Loucy (cell line): ENCODE results near the gene STX8.

Source experiments
- H2AFZ ChIP-seq: fragments of 200-600 bp; sonication (generic); 2 replicates; pipeline ENCODE4 v1.6.0; 2016; ENCODE audit warnings: antibody characterized with exemption, mild to moderate bottlenecking, low read length, moderate library complexity
- H3F3A ChIP-seq: fragments of 200-600 bp; 2 replicates; pipeline ENCODE4 v1.6.0; 2016; ENCODE audit warnings: antibody characterized with exemption, low read depth, mild to moderate bottlenecking
- H3K27me3 ChIP-seq: fragments of 200-600 bp; sonication (generic); 2 replicates; pipeline ENCODE4 v1.6.1; 2014; ENCODE audit warnings: low read length, mild to moderate bottlenecking; ENCODE audit not compliant: insufficient read depth, poor library complexity, severe bottlenecking
- H3K36me3 ChIP-seq: fragments of 200-600 bp; sonication (generic); 2 replicates; pipeline ENCODE4 v1.6.1; 2016; ENCODE audit warnings: low read length; ENCODE audit not compliant: insufficient read depth
- H3K4me1 ChIP-seq: fragments of 200-600 bp; sonication (generic); 2 replicates; pipeline ENCODE4 v1.5.1; 2014; ENCODE audit warnings: low read length, mild to moderate bottlenecking; ENCODE audit not compliant: insufficient read depth, poor library complexity, severe bottlenecking
- H3K4me2 ChIP-seq: fragments of 200-600 bp; sonication (generic); 2 replicates; pipeline ENCODE4 v1.6.0; 2014; ENCODE audit warnings: antibody characterized with exemption, low read length, low read depth, mild to moderate bottlenecking; ENCODE audit not compliant: poor library complexity, severe bottlenecking
- H3K4me3 ChIP-seq: fragments of 200-600 bp; sonication (generic); 2 replicates; pipeline ENCODE4 v1.5.1; 2014; ENCODE audit warnings: low read length, mild to moderate bottlenecking, mixed read lengths; ENCODE audit not compliant: poor library complexity, severe bottlenecking
- H3K79me2 ChIP-seq: fragments of 200-600 bp; sonication (generic); 2 replicates; pipeline ENCODE4 v1.6.1; 2014; ENCODE audit warnings: low read length; ENCODE audit not compliant: insufficient read depth
- H3K9ac ChIP-seq: fragments of 200-600 bp; sonication (generic); 2 replicates; pipeline ENCODE4 v1.6.0; 2014; ENCODE audit warnings: mild to moderate bottlenecking, low read depth, low read length, moderate library complexity; ENCODE audit not compliant: poor library complexity, severe bottlenecking
- H3K9me2 ChIP-seq: fragments of 200-600 bp; sonication (generic); replicated peaks from 2 replicates; pipeline ENCODE4 v1.6.1; 2016; ENCODE audit warnings: low read depth, low read length, mixed read lengths
- H3K9me3 ChIP-seq: fragments of 200-600 bp; sonication (generic); 2 replicates; pipeline ENCODE4 v1.6.1; 2014; ENCODE audit warnings: mild to moderate bottlenecking, antibody characterized with exemption, low read length, low read depth; ENCODE audit not compliant: insufficient read depth
- H4K20me1 ChIP-seq: fragments of 200-600 bp; sonication (generic); 2 replicates; pipeline ENCODE4 v1.6.0; 2014; ENCODE audit warnings: antibody characterized with exemption, low read length, mild to moderate bottlenecking; ENCODE audit not compliant: insufficient read depth, poor library complexity, severe bottlenecking
- EZH2phosphoT487 ChIP-seq: fragments of 200-600 bp; IDR thresholded peaks from 2 replicates; pipeline ENCODE4 v1.6.1; 2018; ENCODE audit warnings: antibody characterized with exemption, mild to moderate bottlenecking, moderate library complexity, borderline replicate concordance
- TF ChIP-seq, protein P1 (sequence below): fragments of 200-600 bp; sonication (generic); conservative IDR thresholded peaks from 2 replicates; pipeline ENCODE4 v1.5.1; 2014; ENCODE audit warnings: mild to moderate bottlenecking, antibody characterized with exemption, low read length

The STX8 gene

DNA sequence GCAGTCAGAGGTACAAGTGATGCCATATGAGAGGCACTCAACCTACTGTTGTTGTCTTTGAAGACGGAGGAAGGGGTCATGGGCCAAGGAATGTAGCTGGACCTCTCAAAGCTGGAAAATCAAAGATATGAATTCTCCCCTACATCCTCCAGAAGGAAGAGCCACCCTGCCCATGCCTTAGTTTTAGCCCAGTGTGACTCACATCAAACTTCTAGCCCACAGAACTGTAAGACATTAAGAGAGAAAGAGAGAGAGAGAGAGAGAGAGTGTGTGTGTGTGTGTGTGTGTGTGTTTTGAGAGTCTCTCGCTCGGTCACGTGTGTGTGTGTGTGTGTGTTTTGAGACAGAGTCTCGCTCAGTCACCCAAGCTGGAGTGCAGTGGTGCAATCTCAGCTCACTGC is 87.1 kb downstream of the STX8 start:
- TF ChIP-seq, protein P1, sequence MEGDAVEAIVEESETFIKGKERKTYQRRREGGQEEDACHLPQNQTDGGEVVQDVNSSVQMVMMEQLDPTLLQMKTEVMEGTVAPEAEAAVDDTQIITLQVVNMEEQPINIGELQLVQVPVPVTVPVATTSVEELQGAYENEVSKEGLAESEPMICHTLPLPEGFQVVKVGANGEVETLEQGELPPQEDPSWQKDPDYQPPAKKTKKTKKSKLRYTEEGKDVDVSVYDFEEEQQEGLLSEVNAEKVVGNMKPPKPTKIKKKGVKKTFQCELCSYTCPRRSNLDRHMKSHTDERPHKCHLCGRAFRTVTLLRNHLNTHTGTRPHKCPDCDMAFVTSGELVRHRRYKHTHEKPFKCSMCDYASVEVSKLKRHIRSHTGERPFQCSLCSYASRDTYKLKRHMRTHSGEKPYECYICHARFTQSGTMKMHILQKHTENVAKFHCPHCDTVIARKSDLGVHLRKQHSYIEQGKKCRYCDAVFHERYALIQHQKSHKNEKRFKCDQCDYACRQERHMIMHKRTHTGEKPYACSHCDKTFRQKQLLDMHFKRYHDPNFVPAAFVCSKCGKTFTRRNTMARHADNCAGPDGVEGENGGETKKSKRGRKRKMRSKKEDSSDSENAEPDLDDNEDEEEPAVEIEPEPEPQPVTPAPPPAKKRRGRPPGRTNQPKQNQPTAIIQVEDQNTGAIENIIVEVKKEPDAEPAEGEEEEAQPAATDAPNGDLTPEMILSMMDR: no peak
- TF ChIP-seq EZH2phosphoT487: no peak
- H3K4me3 ChIP-seq: no peak overlapping the region

DNA sequence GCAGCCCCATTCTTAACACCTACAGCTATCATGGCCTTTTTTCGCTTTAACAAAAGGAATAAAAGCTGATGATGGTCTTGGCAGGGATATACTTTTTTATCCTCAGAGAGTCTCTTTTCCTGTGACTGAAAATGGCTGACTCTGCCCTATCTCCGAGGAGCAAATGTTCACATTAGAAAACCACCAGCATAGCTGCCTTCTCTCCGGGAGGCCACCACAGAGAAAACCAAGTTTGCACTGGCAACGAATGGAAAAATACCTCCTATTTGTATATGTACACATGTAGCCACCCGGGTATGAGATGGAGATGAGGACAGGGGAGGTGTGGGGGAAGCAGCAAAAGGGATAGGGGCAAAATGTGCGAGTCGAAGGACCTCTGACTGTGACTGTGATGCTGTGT is 88.2 kb downstream of the STX8 start:
- Histone ChIP-seq H3K4me2 (no peak overlapping the region), H3F3A (no peaks in the 10 kb centered on the region), H3K4me1 (no peaks in the 10 kb centered on the region), H4K20me1 (no peaks in the 10 kb centered on the region), H3K9me2 (no peaks in the 10 kb centered on the region), H3K4me3 (no peak overlapping the region), H3K79me2 (no peaks in the 10 kb centered on the region), H2AFZ (no peak overlapping the region), H3K36me3 (peaks cover 4% of the 10 kb centered on the region; the same call in 1 of the 2 replicates), H3K27me3 (no peaks in the 10 kb centered on the region), H3K9me3 (no peaks in the 10 kb centered on the region), H3K9ac (no peak overlapping the region)
- TF ChIP-seq, protein P1: no peak
- no peak for TF ChIP-seq EZH2phosphoT487

More for the DNA sequence above, 87.1 kb downstream of the STX8 start:
- no peak overlapping the region for H3K9ac ChIP-seq
- H2AFZ ChIP-seq: no peak overlapping the region
- no peaks in the 10 kb centered on the region for H3K27me3 ChIP-seq
- H3K4me2 ChIP-seq: no peak overlapping the region
- H3K9me3 ChIP-seq: no peaks in the 10 kb centered on the region
- no peaks in the 10 kb centered on the region for H3K9me2 ChIP-seq
- no peaks in the 10 kb centered on the region for H3K4me1 ChIP-seq
- no peaks in the 10 kb centered on the region for H3K79me2 ChIP-seq
- no peaks in the 10 kb centered on the region for H4K20me1 ChIP-seq
- H3K36me3 ChIP-seq: peaks cover 4% of the 10 kb centered on the region; the same call in 1 of the 2 replicates
- H3F3A ChIP-seq: no peaks in the 10 kb centered on the region

GRCh38 chr17:9484789-9485188 is 90.8 kb downstream of the STX8 start:
- Histone ChIP-seq H3K27me3 (no peaks in the 10 kb centered on the region), H3K79me2 (no peaks in the 10 kb centered on the region), H3K4me2 (no peak overlapping the region), H3K4me3 (no peak overlapping the region), H2AFZ (no peak overlapping the region), H3K9me3 (no peaks in the 10 kb centered on the region), H3K9me2 (no peaks in the 10 kb centered on the region), H3F3A (no peaks in the 10 kb centered on the region), H3K9ac (no peak overlapping the region), H3K36me3 (no peaks in the 10 kb centered on the region), H4K20me1 (no peaks in the 10 kb centered on the region), H3K4me1 (no peaks in the 10 kb centered on the region)
- no peak for TF ChIP-seq EZH2phosphoT487
- TF ChIP-seq, protein P1: no peak
